K562 (cell line): Measurements from ENCODE around the gene DTYMK. TPM values are rescaled to one million over a fixed set of nuclear protein-coding genes. Genes with fewer than 3 reads are reported as not detected.

Source experiments
- BRF1 ChIP-seq: IDR thresholded peaks from 3 replicates; pipeline ENCODE4 v1.6.1; 2011; ENCODE audit warnings: borderline replicate concordance, mild to moderate bottlenecking; ENCODE audit not compliant: insufficient read length; ENCODE audit errors: extremely low read depth
- C11orf30 ChIP-seq: fragments of 450-650 bp; IDR thresholded peaks from 2 replicates; pipeline ENCODE4 v1.6.1; 2016; ENCODE audit warnings: low read depth, mild to moderate bottlenecking
- CBX2 ChIP-seq: fragments of 200-600 bp; sonication (generic); IDR thresholded peaks from one replicate; pipeline ENCODE4 v1.6.1; 2012; ENCODE audit warnings: mild to moderate bottlenecking, low read length, inconsistent platforms; ENCODE audit not compliant: insufficient read depth, poor library complexity, severe bottlenecking
- ELF2 ChIP-seq: fragments of 250-450 bp; sonication (Bioruptor Pico); IDR thresholded peaks from 2 replicates; pipeline ENCODE4 v1.5.0; 2021; ENCODE audit warnings: mild to moderate bottlenecking
- EZH2 ChIP-seq: IDR thresholded peaks from 2 replicates; pipeline ENCODE4 v1.6.1; 2012; ENCODE audit warnings: low read depth, mild to moderate bottlenecking, inconsistent platforms, low read length, borderline replicate concordance
- FOXJ3 ChIP-seq: sonication (generic); formaldehyde crosslinking; IDR thresholded peaks from 2 replicates; pipeline ENCODE4 v1.4.0; 2020; ENCODE audit warnings: mild to moderate bottlenecking, missing genetic modification reagents
- FOXM1 ChIP-seq, 2 experiments: fragments of 450-650 bp in 1 of 2; sonication (generic) in 1 of 2; formaldehyde crosslinking in 1 of 2; IDR thresholded peaks; 2 replicates each; pipeline versions ENCODE4 v1.6.1 to v1.9.0; 2017 to 2022; ENCODE audit warnings: low read depth in 2 of 2, mild to moderate bottlenecking in 2 of 2, missing genetic modification reagents in 1 of 2, moderate library complexity in 1 of 2
- FUS ChIP-seq: fragments of 200-400 bp; formaldehyde crosslinking; optimal IDR thresholded peaks from 2 replicates; pipeline ENCODE3; 2017; ENCODE audit warnings: low read depth, low read length
- HDAC3 ChIP-seq: fragments of 450-650 bp; IDR thresholded peaks from 2 replicates; pipeline ENCODE4 v1.6.1; 2018; ENCODE audit warnings: borderline replicate concordance, mild to moderate bottlenecking, moderate library complexity; ENCODE audit not compliant: partially characterized antibody
- HMG20A ChIP-seq: fragments of 450-650 bp; formaldehyde crosslinking; conservative IDR thresholded peaks from 2 replicates; pipeline ENCODE4 v1.4.0; 2020; ENCODE audit warnings: mild to moderate bottlenecking, mixed read lengths
- NELFE ChIP-seq: IDR thresholded peaks from 2 replicates; pipeline ENCODE4 v1.6.1; 2011; ENCODE audit warnings: mild to moderate bottlenecking; ENCODE audit not compliant: insufficient read depth, insufficient read length
- NFXL1 ChIP-seq: fragments of 450-650 bp; formaldehyde crosslinking; IDR thresholded peaks from 2 replicates; pipeline ENCODE4 v1.4.0; 2021; ENCODE audit warnings: mild to moderate bottlenecking
- NR3C1 ChIP-seq: sonication (generic); formaldehyde crosslinking; IDR thresholded peaks from 2 replicates; pipeline ENCODE4 v1.8.1; 2022; ENCODE audit warnings: missing genetic modification reagents
- PCBP1 ChIP-seq: fragments of 200-400 bp; formaldehyde crosslinking; IDR thresholded peaks from 2 replicates; pipeline ENCODE4 v1.6.1; 2018; ENCODE audit warnings: mild to moderate bottlenecking, low read depth, low read length; ENCODE audit not compliant: poor library complexity, severe bottlenecking
- PHF20 ChIP-seq: fragments of 450-650 bp; IDR thresholded peaks from 2 replicates; pipeline ENCODE4 v1.6.1; 2018; ENCODE audit not compliant: partially characterized antibody
- RAD51 ChIP-seq: fragments of 450-650 bp; IDR thresholded peaks from 2 replicates; pipeline ENCODE4 v1.7.1; 2016; ENCODE audit warnings: low read depth, mild to moderate bottlenecking, borderline replicate concordance
- SAFB2 ChIP-seq: fragments of 200-400 bp; formaldehyde crosslinking; IDR thresholded peaks from 2 replicates; pipeline ENCODE4 v1.6.1; 2018; ENCODE audit warnings: borderline replicate concordance, low read length, low read depth, moderate library complexity; ENCODE audit not compliant: severe bottlenecking
- SFPQ ChIP-seq: fragments of 200-400 bp; formaldehyde crosslinking; IDR thresholded peaks from 2 replicates; pipeline ENCODE4 v1.6.1; 2017; ENCODE audit warnings: mild to moderate bottlenecking, low read depth, low read length, moderate library complexity
- SRF ChIP-seq, 2 experiments: fragments of 250-450, 450-650 bp in 1 of 2; sonication (Bioruptor Pico) in 1 of 2; sonication (generic) in 1 of 2; formaldehyde crosslinking; IDR thresholded peaks; 2 replicates each; pipeline versions ENCODE4 v1.5.0 to v1.5.1; 2020 to 2022; ENCODE audit warnings: mild to moderate bottlenecking in 1 of 2, missing genetic modification reagents in 1 of 2
- STAT5B ChIP-seq: fragments of 250-450 bp; sonication (Bioruptor Pico); IDR thresholded peaks from 2 replicates; pipeline ENCODE4 v1.8.0; 2021; ENCODE audit warnings: mild to moderate bottlenecking, inconsistent platforms
- ZFP30 ChIP-seq: fragments of 250-450 bp; sonication (Bioruptor Pico); IDR thresholded peaks from 2 replicates; pipeline ENCODE4 v1.8.0; 2022; ENCODE audit warnings: moderate library complexity, mild to moderate bottlenecking, inconsistent platforms, borderline replicate concordance
- ZNF316 ChIP-seq: fragments of 450-650 bp; IDR thresholded peaks from 2 replicates; pipeline ENCODE4 v1.6.1; 2016
- ZNF785 ChIP-seq: fragments of 250-450 bp; sonication (Bioruptor Pico); IDR thresholded peaks from 2 replicates; pipeline ENCODE4 v1.4.0; 2020; ENCODE audit warnings: mild to moderate bottlenecking
- polyA plus RNA-seq, 8 experiments: library from polyadenylated mRNA; depleted of rRNA in 4 of 8; stranded (reverse) in 5 of 8; unstranded in 3 of 8; fragments of >200 nt; fragmentation: Nextera tagmentation in 2 of 8; fragmentation: Illumina TruSeq in 1 of 8; extraction: Ambion mirVana in 2 of 8; extraction: Trizol in 1 of 8; gene quantifications; 2 replicates each; pipeline versions ENCODE4 v1.2.1 to v1.2.3, GENCODE V29; 2011 to 2014; ENCODE audit warnings: inconsistent platforms in 1 of 8, missing spikeins in 1 of 8
- total RNA-seq, 7 experiments: library from RNA; depleted of rRNA in 6 of 7; stranded (reverse); fragments of >200 nt in 6 of 7; fragmentation: Illumina TruSeq in 2 of 7; extraction: Trizol in 2 of 7; gene quantifications; 2 replicates each; pipeline versions ENCODE4 v1.2.1 to v1.2.3, GENCODE V29; 2011 to 2021; ENCODE audit warnings: low replicate concordance in 1 of 7
- TF ChIP-seq, protein P1 (sequence below): sonication (generic); formaldehyde crosslinking; IDR thresholded peaks from 2 replicates; pipeline ENCODE4 v1.8.1; 2023; ENCODE audit warnings: mild to moderate bottlenecking, missing genetic modification reagents, moderate library complexity
- TF ChIP-seq, protein P2 (sequence below): fragments of 250-450 bp; sonication (Bioruptor Pico); IDR thresholded peaks from 2 replicates; pipeline ENCODE4 v1.4.0; 2020

DTYMK gene
- total and polyA plus RNA-seq, 9 of the 15 experiments (the other 6 are each of a cell fraction or from before 2014, with no cell fraction given): 8.2 to 85.0 (median 47.9) TPM

- TF ChIP-seq, protein P1, sequence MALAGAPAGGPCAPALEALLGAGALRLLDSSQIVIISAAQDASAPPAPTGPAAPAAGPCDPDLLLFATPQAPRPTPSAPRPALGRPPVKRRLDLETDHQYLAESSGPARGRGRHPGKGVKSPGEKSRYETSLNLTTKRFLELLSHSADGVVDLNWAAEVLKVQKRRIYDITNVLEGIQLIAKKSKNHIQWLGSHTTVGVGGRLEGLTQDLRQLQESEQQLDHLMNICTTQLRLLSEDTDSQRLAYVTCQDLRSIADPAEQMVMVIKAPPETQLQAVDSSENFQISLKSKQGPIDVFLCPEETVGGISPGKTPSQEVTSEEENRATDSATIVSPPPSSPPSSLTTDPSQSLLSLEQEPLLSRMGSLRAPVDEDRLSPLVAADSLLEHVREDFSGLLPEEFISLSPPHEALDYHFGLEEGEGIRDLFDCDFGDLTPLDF: no peak
- TF ChIP-seq C11orf30 (no peak), FOXM1 (IDR thresholded peaks at IDR 0.05; ENCODE audit: low read depth) (no peak), FOXM1 (CRISPR knock-in tag; IDR thresholded peaks at IDR 0.05; ENCODE audit: low read depth) (no peak), SAFB2 (no peak), NR3C1 (no peak), SRF (CRISPR knock-in tag; IDR thresholded peaks at IDR 0.05) (no peak), ELF2 (CRISPR knock-in tag) (no peak), HMG20A (CRISPR knock-in tag) (no peak), ZFP30 (CRISPR knock-in tag) (no peak), PCBP1 (no peak), CBX2 (no peak), FOXJ3 (no peak), EZH2 (no peak), SFPQ (no peak), ZNF785 (CRISPR knock-in tag) (no peak), ZNF316 (no peak), HDAC3 (no peak), FUS (no peak), RAD51 (peak; percentile 82), NELFE (no peak), BRF1 (no peak), NFXL1 (CRISPR knock-in tag) (no peak), PHF20 (no peak), STAT5B (no peak)
- TF ChIP-seq, protein P2, sequence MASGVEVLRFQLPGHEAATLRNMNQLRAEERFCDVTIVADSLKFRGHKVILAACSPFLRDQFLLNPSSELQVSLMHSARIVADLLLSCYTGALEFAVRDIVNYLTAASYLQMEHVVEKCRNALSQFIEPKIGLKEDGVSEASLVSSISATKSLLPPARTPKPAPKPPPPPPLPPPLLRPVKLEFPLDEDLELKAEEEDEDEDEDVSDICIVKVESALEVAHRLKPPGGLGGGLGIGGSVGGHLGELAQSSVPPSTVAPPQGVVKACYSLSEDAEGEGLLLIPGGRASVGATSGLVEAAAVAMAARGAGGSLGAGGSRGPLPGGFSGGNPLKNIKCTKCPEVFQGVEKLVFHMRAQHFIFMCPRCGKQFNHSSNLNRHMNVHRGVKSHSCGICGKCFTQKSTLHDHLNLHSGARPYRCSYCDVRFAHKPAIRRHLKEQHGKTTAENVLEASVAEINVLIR (CRISPR knock-in tag): no peak
These were observed 48.0 kb upstream of the DTYMK start, which contains the start of gene D2HGDH (continued) for GRCh38 chr2:241734467-241735208.
